ENCODE results near the gene LSMEM2. TPM values are rescaled to one million over a fixed set of nuclear protein-coding genes. Genes with fewer than 3 reads are reported as not detected.

LSMEM2 gene
- polyA plus RNA-seq, 2 of the 4 experiments (the other 2 are of a cell fraction) = 0.09 TPM; not detected in 1

- POLR2A ChIA-PET = interaction anchor here (0.7 kb wide), 1 partner anchor 719 kb away, joined by 3 read pairs; no protein-coding TSS in a partner anchor
- Histone ChIP-seq H3K4me1 (peaks cover 24% of the 10 kb centered on the region), H3K27ac (no peak overlapping the region), H3K9me3 (no peaks in the 10 kb centered on the region), H3K4me3 (no peak overlapping the region), H3K4me2 (no peak overlapping the region)
- ATAC-seq (no peak), FAIRE-seq (no peak), DNase-seq (ENCODE audit: low read depth in 1 of 2, low spot score in 1 of 2) (no peak)
- CTCF ChIA-PET = interaction anchor here (0.8 to 16.1 kb wide), 4 partner anchors 18 to 111 kb away, joined by 3 to 219 read pairs (median 3); no protein-coding TSS in a partner anchor
- WGBS (ENCODE audit: missing lambda C conversion rate) = 100% methylated on average over 1 of the region's 4 CpGs
- TF ChIP-seq, protein P1, sequence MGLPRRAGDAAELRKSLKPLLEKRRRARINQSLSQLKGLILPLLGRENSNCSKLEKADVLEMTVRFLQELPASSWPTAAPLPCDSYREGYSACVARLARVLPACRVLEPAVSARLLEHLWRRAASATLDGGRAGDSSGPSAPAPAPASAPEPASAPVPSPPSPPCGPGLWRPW (IDR thresholded peaks at IDR 0.05) = no peak
- no peak for TF ChIP-seq SREBF2 (IDR thresholded peaks at IDR 0.05)
- no peak for TF ChIP-seq ESRRA (IDR thresholded peaks at IDR 0.05; ENCODE audit: borderline replicate concordance, low read length)
- no peak for TF ChIP-seq CHD2 (IDR thresholded peaks at IDR 0.05; ENCODE audit: low read length, partially characterized antibody)
These were observed 45.7 kb upstream of the LSMEM2 start for GRCh38 chr3:50233176-50233575.

GRCh38 chr3:50235716-50236483 lies 43.0 kb upstream of the LSMEM2 start, which contains the start of gene GNAI2:
Gene GNAI2, plus strand, starts transcription at chr3:50236204. Its CDS starts 132 bp downstream, at chr3:50236336.
- DNase-seq (ENCODE audit: low read depth in 1 of 2, low spot score in 1 of 2) (peak; percentile 93 to 94), ATAC-seq (peak; percentile 95 to 98), FAIRE-seq (no peak)
- peaks cover 30% of the 10 kb centered on the region for H3K4me1 ChIP-seq
- peak within 1 kb of the TSS; percentile 99 for H3K4me2 ChIP-seq
- no peaks in the 10 kb centered on the region for H3K9me3 ChIP-seq
- ChIA-PET CTCF (interaction anchor here (0.7 to 16.1 kb wide), 9 partner anchors 9 to 89 kb away, joined by 3 to 219 read pairs (median 3); partner anchors contain the start of genes HYAL3 and NAA80), POLR2A (interaction anchor here (0.8 to 1.5 kb wide), 12 partner anchors 8 to 66 kb away, joined by 3 to 16 read pairs (median 4); partner anchors contain the start of genes IFRD2, LSMEM2 and SEMA3B)
- peak; percentile 40; the same call in 1 of the 2 replicates for TF ChIP-seq PHF8 (IDR thresholded peaks at IDR 0.05; ENCODE audit: borderline replicate concordance, low read depth)
- TF ChIP-seq BHLHE40 (IDR thresholded peaks at IDR 0.05; ENCODE audit: low read depth, low read length) = no peak
- TF ChIP-seq, protein P2, sequence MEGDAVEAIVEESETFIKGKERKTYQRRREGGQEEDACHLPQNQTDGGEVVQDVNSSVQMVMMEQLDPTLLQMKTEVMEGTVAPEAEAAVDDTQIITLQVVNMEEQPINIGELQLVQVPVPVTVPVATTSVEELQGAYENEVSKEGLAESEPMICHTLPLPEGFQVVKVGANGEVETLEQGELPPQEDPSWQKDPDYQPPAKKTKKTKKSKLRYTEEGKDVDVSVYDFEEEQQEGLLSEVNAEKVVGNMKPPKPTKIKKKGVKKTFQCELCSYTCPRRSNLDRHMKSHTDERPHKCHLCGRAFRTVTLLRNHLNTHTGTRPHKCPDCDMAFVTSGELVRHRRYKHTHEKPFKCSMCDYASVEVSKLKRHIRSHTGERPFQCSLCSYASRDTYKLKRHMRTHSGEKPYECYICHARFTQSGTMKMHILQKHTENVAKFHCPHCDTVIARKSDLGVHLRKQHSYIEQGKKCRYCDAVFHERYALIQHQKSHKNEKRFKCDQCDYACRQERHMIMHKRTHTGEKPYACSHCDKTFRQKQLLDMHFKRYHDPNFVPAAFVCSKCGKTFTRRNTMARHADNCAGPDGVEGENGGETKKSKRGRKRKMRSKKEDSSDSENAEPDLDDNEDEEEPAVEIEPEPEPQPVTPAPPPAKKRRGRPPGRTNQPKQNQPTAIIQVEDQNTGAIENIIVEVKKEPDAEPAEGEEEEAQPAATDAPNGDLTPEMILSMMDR (IDR thresholded peaks at IDR 0.05) = no peak
- TF ChIP-seq, protein P3, sequence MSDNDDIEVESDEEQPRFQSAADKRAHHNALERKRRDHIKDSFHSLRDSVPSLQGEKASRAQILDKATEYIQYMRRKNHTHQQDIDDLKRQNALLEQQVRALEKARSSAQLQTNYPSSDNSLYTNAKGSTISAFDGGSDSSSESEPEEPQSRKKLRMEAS (IDR thresholded peaks at IDR 0.05) = peak; percentile 31; the same call in 1 of the 2 replicates
- peak; percentile 58; the same call in 1 of the 3 replicates for TF ChIP-seq BCL3 (IDR thresholded peaks at IDR 0.05)
- TF ChIP-seq HOXB5 (CRISPR knock-in tag; IDR thresholded peaks at IDR 0.05) = no peak
- peak; percentile 84 for TF ChIP-seq POLR2A (IDR thresholded peaks at IDR 0.05; ENCODE audit: low read length)
- no peak for TF ChIP-seq RNF2 (IDR thresholded peaks at IDR 0.05; ENCODE audit: borderline replicate concordance, low read depth)
- 0 out of 2 replicates have a peak, but pooled peaks have one; percentile 12 for TF ChIP-seq RFX5 (IDR thresholded peaks at IDR 0.05)
- TF ChIP-seq USF2 (IDR thresholded peaks at IDR 0.05) = no peak
- TF ChIP-seq KDM5A (IDR thresholded peaks at IDR 0.05) = no peak
- TF ChIP-seq JUN (IDR thresholded peaks at IDR 0.05) = peak in 1 of 2 experiments; percentile 30; a peak in 1 of 5 replicates
- H3K27ac ChIP-seq = peak within 1 kb of the TSS; percentile 76 to 91
- 1% methylated on average over 18 of the region's 75 CpGs for WGBS (ENCODE audit: missing lambda C conversion rate)
- H3K4me3 ChIP-seq = peak within 1 kb of the TSS; percentile 69

All from A549 (cell line).